GM12878 (cell line): ENCODE measurements around the gene ERN1. TPM values are rescaled to one million over a fixed set of nuclear protein-coding genes. Genes with fewer than 3 reads are reported as not detected.

ENCODE experiments used
- BCL11A ChIP-seq: IDR thresholded peaks from 2 replicates; pipeline ENCODE4 v1.6.1; 2011; ENCODE audit warnings: low read depth, low read length
- DPF2 ChIP-seq: fragments of 450-650 bp; IDR thresholded peaks from 2 replicates; pipeline ENCODE4 v1.6.1; 2017; ENCODE audit warnings: mild to moderate bottlenecking
- EGR1 ChIP-seq, 2 experiments: IDR thresholded peaks; 1 replicate in 1 of 2; 2 replicates in 1 of 2; pipeline ENCODE4 v1.6.1; 2011 to 2012; ENCODE audit warnings: low read depth in 2 of 2, low read length in 2 of 2, borderline replicate concordance in 1 of 2, mild to moderate bottlenecking in 1 of 2, moderate library complexity in 1 of 2
- FOXK2 ChIP-seq: fragments of 450-650 bp; IDR thresholded peaks from 2 replicates; pipeline ENCODE4 v1.6.1; 2017; ENCODE audit warnings: mild to moderate bottlenecking, moderate library complexity
- IKZF1 ChIP-seq: fragments of 450-650 bp; conservative IDR thresholded peaks from 2 replicates; pipeline ENCODE4 v1.6.1; 2017; ENCODE audit warnings: antibody characterized with exemption, mild to moderate bottlenecking
- MYC ChIP-seq: IDR thresholded peaks from 2 replicates; pipeline ENCODE4 v1.6.1; 2011; ENCODE audit warnings: mild to moderate bottlenecking, low read length, moderate library complexity, inconsistent platforms; ENCODE audit not compliant: insufficient read depth, insufficient replicate concordance, insufficient read length, severe bottlenecking
- NFYB ChIP-seq: IDR thresholded peaks from 2 replicates; pipeline ENCODE4 v1.6.1; 2011; ENCODE audit warnings: low read depth, mild to moderate bottlenecking, low read length, improper control_type of control experiment, moderate library complexity; ENCODE audit not compliant: insufficient read depth
- NKRF ChIP-seq: fragments of 450-650 bp; conservative IDR thresholded peaks from 2 replicates; pipeline ENCODE4 v1.6.1; 2017; ENCODE audit warnings: mild to moderate bottlenecking, moderate library complexity
- POLR2AphosphoS2 ChIP-seq: IDR thresholded peaks from 2 replicates; pipeline ENCODE4 v1.6.1; 2011; ENCODE audit warnings: low read depth, mild to moderate bottlenecking, low read length, improper control_type of control experiment, moderate library complexity
- RAD51 ChIP-seq: fragments of 450-650 bp; IDR thresholded peaks from 2 replicates; pipeline ENCODE4 v1.6.1; 2016; ENCODE audit warnings: moderate library complexity, mild to moderate bottlenecking, inconsistent platforms
- SMARCA5 ChIP-seq: fragments of 450-650 bp; IDR thresholded peaks from 2 replicates; pipeline ENCODE4 v1.6.1; 2017; ENCODE audit warnings: mild to moderate bottlenecking
- SRF ChIP-seq, 2 experiments: IDR thresholded peaks; 2 replicates each; pipeline ENCODE4 v1.6.1; 2011; ENCODE audit warnings: low read depth in 2 of 2, low read length in 2 of 2, mild to moderate bottlenecking in 1 of 2, moderate library complexity in 1 of 2
- ZNF24 ChIP-seq: fragments of 450-650 bp; IDR thresholded peaks from 2 replicates; pipeline ENCODE4 v1.6.1; 2017; ENCODE audit warnings: antibody characterized with exemption, mild to moderate bottlenecking
- polyA plus RNA-seq, 11 experiments: library from polyadenylated mRNA; depleted of rRNA in 4 of 11; unstranded in 6 of 11; stranded (reverse) in 5 of 11; fragments of >200 nt; fragmentation: Nextera tagmentation in 4 of 11; fragmentation: Illumina TruSeq in 1 of 11; extraction: Ambion mirVana in 4 of 11; extraction: Trizol in 1 of 11; gene quantifications; 1 replicate in 1 of 11; 2 replicates in 10 of 11; pipeline versions ENCODE4 v1.2.1 to v1.2.3, GENCODE V29; 2011 to 2016; ENCODE audit warnings: inconsistent platforms in 2 of 11, missing spikeins in 2 of 11, low read depth in 1 of 11
- total RNA-seq, 4 experiments: library from RNA; depleted of rRNA in 3 of 4; stranded (reverse); fragments of >200 nt in 3 of 4; fragmentation: Illumina TruSeq in 1 of 4; extraction: Trizol in 1 of 4; gene quantifications; 2 replicates each; pipeline versions ENCODE4 v1.2.1 to v1.2.3, GENCODE V29; 2013 to 2021
- TF ChIP-seq, protein P1 (sequence below): fragments of 450-650 bp; IDR thresholded peaks from 2 replicates; pipeline ENCODE4 v1.6.1; 2017; ENCODE audit warnings: mild to moderate bottlenecking, moderate library complexity
- TF ChIP-seq, protein P2 (sequence below): IDR thresholded peaks from 2 replicates; pipeline ENCODE4 v1.6.1; 2012; ENCODE audit warnings: low read depth, low read length, improper control_type of control experiment
- TF ChIP-seq, protein P3 (sequence below): fragments of 450-650 bp; IDR thresholded peaks from 2 replicates; pipeline ENCODE4 v1.6.1; 2014; ENCODE audit warnings: mild to moderate bottlenecking
- TF ChIP-seq, protein P4 (sequence below): fragments of 450-650 bp; formaldehyde crosslinking; IDR thresholded peaks from 2 replicates; pipeline ENCODE4 v1.5.0; 2022; ENCODE audit warnings: mild to moderate bottlenecking, missing genetic modification characterization

The ERN1 gene
- total and polyA plus RNA-seq, 10 of the 15 experiments (the other 5 are each of a cell fraction or from before 2014, with no cell fraction given): 2.6 to 19.2 (median 7.6) TPM

- TF ChIP-seq POLR2AphosphoS2 (peak; percentile 91; the same call in 1 of the 2 replicates), NFYB (no peak), BCL11A (no peak), RAD51 (no peak), ZNF24 (peak; percentile 65), SMARCA5 (peak; percentile 85), DPF2 (peak; percentile 91), FOXK2 (no peak), MYC (no peak), IKZF1 (peak; percentile 80), SRF (IDR thresholded peaks at IDR 0.05; ENCODE audit: low read depth in 2 of 2, low read length in 2 of 2) (peak; percentile 82 to 83; a peak in 3 of 4 replicates), EGR1 (IDR thresholded peaks at IDR 0.05; ENCODE audit: borderline replicate concordance in 1 of 2, low read depth in 2 of 2, low read length in 2 of 2) (peak in 1 of 2 experiments; percentile 86; a peak in 2 of 3 replicates), NKRF (peak; percentile 91)
- TF ChIP-seq, protein P1, sequence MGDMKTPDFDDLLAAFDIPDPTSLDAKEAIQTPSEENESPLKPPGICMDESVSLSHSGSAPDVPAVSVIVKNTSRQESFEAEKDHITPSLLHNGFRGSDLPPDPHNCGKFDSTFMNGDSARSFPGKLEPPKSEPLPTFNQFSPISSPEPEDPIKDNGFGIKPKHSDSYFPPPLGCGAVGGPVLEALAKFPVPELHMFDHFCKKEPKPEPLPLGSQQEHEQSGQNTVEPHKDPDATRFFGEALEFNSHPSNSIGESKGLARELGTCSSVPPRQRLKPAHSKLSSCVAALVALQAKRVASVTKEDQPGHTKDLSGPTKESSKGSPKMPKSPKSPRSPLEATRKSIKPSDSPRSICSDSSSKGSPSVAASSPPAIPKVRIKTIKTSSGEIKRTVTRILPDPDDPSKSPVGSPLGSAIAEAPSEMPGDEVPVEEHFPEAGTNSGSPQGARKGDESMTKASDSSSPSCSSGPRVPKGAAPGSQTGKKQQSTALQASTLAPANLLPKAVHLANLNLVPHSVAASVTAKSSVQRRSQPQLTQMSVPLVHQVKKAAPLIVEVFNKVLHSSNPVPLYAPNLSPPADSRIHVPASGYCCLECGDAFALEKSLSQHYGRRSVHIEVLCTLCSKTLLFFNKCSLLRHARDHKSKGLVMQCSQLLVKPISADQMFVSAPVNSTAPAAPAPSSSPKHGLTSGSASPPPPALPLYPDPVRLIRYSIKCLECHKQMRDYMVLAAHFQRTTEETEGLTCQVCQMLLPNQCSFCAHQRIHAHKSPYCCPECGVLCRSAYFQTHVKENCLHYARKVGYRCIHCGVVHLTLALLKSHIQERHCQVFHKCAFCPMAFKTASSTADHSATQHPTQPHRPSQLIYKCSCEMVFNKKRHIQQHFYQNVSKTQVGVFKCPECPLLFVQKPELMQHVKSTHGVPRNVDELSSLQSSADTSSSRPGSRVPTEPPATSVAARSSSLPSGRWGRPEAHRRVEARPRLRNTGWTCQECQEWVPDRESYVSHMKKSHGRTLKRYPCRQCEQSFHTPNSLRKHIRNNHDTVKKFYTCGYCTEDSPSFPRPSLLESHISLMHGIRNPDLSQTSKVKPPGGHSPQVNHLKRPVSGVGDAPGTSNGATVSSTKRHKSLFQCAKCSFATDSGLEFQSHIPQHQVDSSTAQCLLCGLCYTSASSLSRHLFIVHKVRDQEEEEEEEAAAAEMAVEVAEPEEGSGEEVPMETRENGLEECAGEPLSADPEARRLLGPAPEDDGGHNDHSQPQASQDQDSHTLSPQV: 0 out of 2 replicates have a peak, but pooled peaks have one; percentile 41
- TF ChIP-seq, protein P2, sequence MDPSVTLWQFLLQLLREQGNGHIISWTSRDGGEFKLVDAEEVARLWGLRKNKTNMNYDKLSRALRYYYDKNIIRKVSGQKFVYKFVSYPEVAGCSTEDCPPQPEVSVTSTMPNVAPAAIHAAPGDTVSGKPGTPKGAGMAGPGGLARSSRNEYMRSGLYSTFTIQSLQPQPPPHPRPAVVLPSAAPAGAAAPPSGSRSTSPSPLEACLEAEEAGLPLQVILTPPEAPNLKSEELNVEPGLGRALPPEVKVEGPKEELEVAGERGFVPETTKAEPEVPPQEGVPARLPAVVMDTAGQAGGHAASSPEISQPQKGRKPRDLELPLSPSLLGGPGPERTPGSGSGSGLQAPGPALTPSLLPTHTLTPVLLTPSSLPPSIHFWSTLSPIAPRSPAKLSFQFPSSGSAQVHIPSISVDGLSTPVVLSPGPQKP: peak; percentile 70
- TF ChIP-seq, protein P3, sequence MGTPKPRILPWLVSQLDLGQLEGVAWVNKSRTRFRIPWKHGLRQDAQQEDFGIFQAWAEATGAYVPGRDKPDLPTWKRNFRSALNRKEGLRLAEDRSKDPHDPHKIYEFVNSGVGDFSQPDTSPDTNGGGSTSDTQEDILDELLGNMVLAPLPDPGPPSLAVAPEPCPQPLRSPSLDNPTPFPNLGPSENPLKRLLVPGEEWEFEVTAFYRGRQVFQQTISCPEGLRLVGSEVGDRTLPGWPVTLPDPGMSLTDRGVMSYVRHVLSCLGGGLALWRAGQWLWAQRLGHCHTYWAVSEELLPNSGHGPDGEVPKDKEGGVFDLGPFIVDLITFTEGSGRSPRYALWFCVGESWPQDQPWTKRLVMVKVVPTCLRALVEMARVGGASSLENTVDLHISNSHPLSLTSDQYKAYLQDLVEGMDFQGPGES: no peak
- TF ChIP-seq, protein P4, sequence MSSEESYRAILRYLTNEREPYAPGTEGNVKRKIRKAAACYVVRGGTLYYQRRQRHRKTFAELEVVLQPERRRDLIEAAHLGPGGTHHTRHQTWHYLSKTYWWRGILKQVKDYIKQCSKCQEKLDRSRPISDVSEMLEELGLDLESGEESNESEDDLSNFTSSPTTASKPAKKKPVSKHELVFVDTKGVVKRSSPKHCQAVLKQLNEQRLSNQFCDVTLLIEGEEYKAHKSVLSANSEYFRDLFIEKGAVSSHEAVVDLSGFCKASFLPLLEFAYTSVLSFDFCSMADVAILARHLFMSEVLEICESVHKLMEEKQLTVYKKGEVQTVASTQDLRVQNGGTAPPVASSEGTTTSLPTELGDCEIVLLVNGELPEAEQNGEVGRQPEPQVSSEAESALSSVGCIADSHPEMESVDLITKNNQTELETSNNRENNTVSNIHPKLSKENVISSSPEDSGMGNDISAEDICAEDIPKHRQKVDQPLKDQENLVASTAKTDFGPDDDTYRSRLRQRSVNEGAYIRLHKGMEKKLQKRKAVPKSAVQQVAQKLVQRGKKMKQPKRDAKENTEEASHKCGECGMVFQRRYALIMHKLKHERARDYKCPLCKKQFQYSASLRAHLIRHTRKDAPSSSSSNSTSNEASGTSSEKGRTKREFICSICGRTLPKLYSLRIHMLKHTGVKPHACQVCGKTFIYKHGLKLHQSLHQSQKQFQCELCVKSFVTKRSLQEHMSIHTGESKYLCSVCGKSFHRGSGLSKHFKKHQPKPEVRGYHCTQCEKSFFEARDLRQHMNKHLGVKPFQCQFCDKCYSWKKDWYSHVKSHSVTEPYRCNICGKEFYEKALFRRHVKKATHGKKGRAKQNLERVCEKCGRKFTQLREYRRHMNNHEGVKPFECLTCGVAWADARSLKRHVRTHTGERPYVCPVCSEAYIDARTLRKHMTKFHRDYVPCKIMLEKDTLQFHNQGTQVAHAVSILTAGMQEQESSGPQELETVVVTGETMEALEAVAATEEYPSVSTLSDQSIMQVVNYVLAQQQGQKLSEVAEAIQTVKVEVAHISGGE (CRISPR knock-in tag): peak; percentile 57
These were observed at the start of gene ERN1 (continued) for GRCh38 chr17:64129765-64130558.
